Heart left ventricle (tissue), 16 donors: ENCODE data around the gene DIAPH2. TPM values are rescaled to one million over a fixed set of nuclear protein-coding genes. Genes with fewer than 3 reads are reported as not detected.

Source experiments
- ATAC-seq, 4 donors: fragments of 200-7000 bp; cut with Tn5 transposase; one replicate each; pipeline ENCODE4 v1.9.1; 2020 to 2022; ENCODE audit warnings: moderate library complexity in 4 of 4, mild to moderate bottlenecking in 3 of 4, moderate number of reproducible peaks in 1 of 4
- DNase-seq, 5 donors: peaks; one replicate each; pipeline ENCODE4 v3.0.0-alpha.2; 2020
- H3K27ac ChIP-seq, 12 donors: fragments of 200-600 bp; sonication (generic) in 4 of 12; one replicate each; pipeline versions ENCODE4 v1.5.0 to v1.8.0; 2016 to 2022; ENCODE audit warnings: mild to moderate bottlenecking in 2 of 12
- H3K27me3 ChIP-seq, 9 donors: fragments of 200-600 bp; sonication (generic) in 2 of 9; one replicate each; pipeline versions ENCODE4 v1.5.1 to v1.8.0; 2016 to 2022; ENCODE audit warnings: mild to moderate bottlenecking in 3 of 9
- H3K36me3 ChIP-seq, 9 donors: fragments of 200-600 bp; sonication (generic) in 2 of 9; one replicate each; pipeline versions ENCODE4 v1.5.0 to v1.8.0; 2018 to 2022; ENCODE audit warnings: mild to moderate bottlenecking in 2 of 9
- H3K4me1 ChIP-seq, 12 donors: fragments of 200-600 bp; sonication (generic) in 4 of 12; one replicate each; pipeline versions ENCODE4 v1.5.0 to v1.8.0; 2016 to 2022; ENCODE audit warnings: mild to moderate bottlenecking in 3 of 12
- H3K4me3 ChIP-seq, 12 donors: fragments of 200-600 bp; sonication (generic) in 4 of 12; one replicate each; pipeline versions ENCODE4 v1.5.0 to v1.8.0; 2017 to 2022; ENCODE audit warnings: mild to moderate bottlenecking in 9 of 12, moderate library complexity in 4 of 12
- H3K9me3 ChIP-seq, 12 donors: fragments of 200-600 bp; sonication (generic) in 4 of 12; one replicate each; pipeline versions ENCODE4 v1.5.0 to v1.8.0; 2016 to 2022; ENCODE audit warnings: mild to moderate bottlenecking in 1 of 12
- CTCF ChIP-seq, 12 donors: fragments of 200-600 bp; sonication (generic) in 4 of 12; IDR thresholded peaks; one replicate each; pipeline versions ENCODE4 v1.5.0 to v1.8.0; 2018 to 2022; ENCODE audit warnings: antibody characterized with exemption in 12 of 12, mild to moderate bottlenecking in 5 of 12
- POLR2A ChIP-seq, 2 donors: fragments of 450-650 bp; IDR thresholded peaks; one replicate each; pipeline ENCODE4 v1.6.1; 2017; ENCODE audit warnings: antibody characterized with exemption in 2 of 2, mild to moderate bottlenecking in 2 of 2, moderate library complexity in 2 of 2
- WGBS, 4 donors: extraction: QIAGEN DNeasy Blood & Tissue Kit in 2 of 4; methylation state at CpG; one replicate each; pipeline versions ENCODE4 v1.1.5 to v1.1.7; 2013 to 2018; 5-methylcytosine and 5-hydroxymethylcytosine counted together
- intact Hi-C, 10 donors: fragments of 100-400 bp; cut with DNase I; formaldehyde crosslinking; loops; one replicate each; pipeline versions ENCODE4 v1.11.1 to v1.14.2; 2022
- polyA plus RNA-seq, 2 donors: library from polyadenylated mRNA; stranded (reverse); fragments of 200-250 nt; gene quantifications; one replicate each; pipeline ENCODE4 v1.2.3, GENCODE V29; 2013
- total RNA-seq, 9 donors: library from RNA; depleted of rRNA in 2 of 9; stranded (reverse); fragments of >200 nt in 2 of 9; fragmentation: NEBNext Ultra II Directional in 3 of 9; extraction: Animal tissue kit (Norgen Biotek cat#: 25700) in 3 of 9; gene quantifications; one replicate each; pipeline versions ENCODE4 v1.1.0 to v1.2.4, GENCODE V29; 2016 to 2023
- donor health status: ischemic (EF 13 %, LVEDD 7.1; RV severe dilation, severe dysfunction).
- donor health status: healthy with polysubstance abuse.
- donor health status: DM: no; HTN: yes; CAD: no.
- donor health status: DM: no; HTN: no; CAD: no.
- donor health status: ischemic (EF 25% LVEDD 6.9; RV normal size, moderate dysfunction).
- donor health status: ischemic (EF 25% LVEDD 5.7; RV mildly dilated, moderate dysfunction).
- donor health status: healthy.
- donor health status: DM: yes; HTN: yes; CAD: no.
- donor health status: ischemic (EF 35%, LVEDD 5.7; RV mildly dilated, moderate dysfunction).
- donor health status: nonischemic (EF 11% LVEDD 7.7; RV severe dilation, severe dysfunction).
- donor health status: DM: yes; HTN: yes; CAD: no.
- donor health status: PGD.
- donor health status: ischemic (EF 29% LVEDD 5.4; RV normal size, mild dysfunction).
- donor health status: nonischemic (EF 23%, LVEDD 6.1; RV moderate dilation, normal function).

DIAPH2 gene
- total and polyA plus RNA-seq, 11 donors = 3.7 to 18.8 (median 12.3) TPM

GRCh38 chrX:96918864-96919263, 234.2 kb downstream of the DIAPH2 start:
- H3K9me3 ChIP-seq = no peaks in the 10 kb centered on the region
- H3K27ac ChIP-seq = no peak overlapping the region
- DNase-seq (no peak), ATAC-seq (no peak)
- no peaks in the 10 kb centered on the region for H3K4me1 ChIP-seq
- intact Hi-C loops = no loop called here
- H3K36me3 ChIP-seq = peaks cover 0 to 10% (median 0%) of the 10 kb centered on the region in 9 donors
- TF ChIP-seq CTCF (IDR thresholded peaks at IDR 0.05) = no peak
- no peak for TF ChIP-seq POLR2A (IDR thresholded peaks at IDR 0.05)
- 79 to 97% (median 88%) methylated on average over 2 of the region's 2 CpGs for WGBS, 4 donors
- no peak overlapping the region for H3K4me3 ChIP-seq
- H3K27me3 ChIP-seq = no peaks in the 10 kb centered on the region

- intact Hi-C loops = no loop called here
- 88 to 98% (median 92%) methylated on average over 4 of the region's 4 CpGs for WGBS, 4 donors
- no peak overlapping the region for H3K4me3 ChIP-seq
- peaks cover 0 to 10% (median 0%) of the 10 kb centered on the region in 9 donors for H3K36me3 ChIP-seq
- ATAC-seq (no peak), DNase-seq (no peak)
- H3K27ac ChIP-seq = no peak overlapping the region
- H3K4me1 ChIP-seq = no peaks in the 10 kb centered on the region
- no peak for TF ChIP-seq POLR2A (IDR thresholded peaks at IDR 0.05)
- no peak for TF ChIP-seq CTCF (IDR thresholded peaks at IDR 0.05)
- H3K27me3 ChIP-seq = no peaks in the 10 kb centered on the region
- no peaks in the 10 kb centered on the region for H3K9me3 ChIP-seq
Measured at GRCh38 chrX:96919672-96920071, 235.0 kb downstream of the DIAPH2 start.

GRCh38 chrX:96924581-96924980, 239.9 kb downstream of the DIAPH2 start:
- no peak for TF ChIP-seq CTCF (IDR thresholded peaks at IDR 0.05)
- no peak for TF ChIP-seq POLR2A (IDR thresholded peaks at IDR 0.05)
- intact Hi-C loops = no loop called here
- ATAC-seq = no peak
- DNase-seq = no peak
- no peak overlapping the region for H3K27ac ChIP-seq
- H3K27me3 ChIP-seq = no peaks in the 10 kb centered on the region
- no peaks in the 10 kb centered on the region for H3K36me3 ChIP-seq
- H3K4me1 ChIP-seq = no peaks in the 10 kb centered on the region
- H3K9me3 ChIP-seq = no peaks in the 10 kb centered on the region
- H3K4me3 ChIP-seq = no peak overlapping the region
- 52 to 84% (median 66%) methylated on average over 3 of the region's 3 CpGs for WGBS, 4 donors

- DNase-seq (no peak), ATAC-seq (no peak)
- no peaks in the 10 kb centered on the region for H3K36me3 ChIP-seq
- no peaks in the 10 kb centered on the region for H3K9me3 ChIP-seq
- H3K27ac ChIP-seq = no peak overlapping the region
- H3K4me3 ChIP-seq = no peak overlapping the region
- no peaks in the 10 kb centered on the region for H3K4me1 ChIP-seq
- H3K27me3 ChIP-seq = no peaks in the 10 kb centered on the region
- TF ChIP-seq POLR2A (IDR thresholded peaks at IDR 0.05) = no peak
- TF ChIP-seq CTCF (IDR thresholded peaks at IDR 0.05) = no peak
- intact Hi-C loops = no loop called here
Measured at GRCh38 chrX:96929036-96929435, 244.4 kb downstream of the DIAPH2 start.
